HG03095 (cell line): ENCODE measurements around the gene CPE.
"Not testable (repeated sequence)": the region's sequence is repeated elsewhere in the genome, so short reads cannot be mapped to it uniquely, and the experiment has no call there.

ENCODE experiments used
- ATAC-seq: cut with Tn5 transposase; IDR thresholded peaks from one replicate; pipeline ENCODE4 v1.9.1; 2021; ENCODE audit warnings: moderate library complexity; ENCODE audit not compliant: unreplicated experiment

Gene CPE

GRCh38 chr4:165378745-165379677 is at the start of gene CPE:
CPE (plus strand) TSS chr4:165379008; CDS start chr4:165379222, 214 bp downstream.
- peak; percentile 86 for ATAC-seq

- no peak for ATAC-seq
Observed at GRCh38 chr4:165330071-165330470, 48.7 kb upstream of the CPE start.

DNA sequence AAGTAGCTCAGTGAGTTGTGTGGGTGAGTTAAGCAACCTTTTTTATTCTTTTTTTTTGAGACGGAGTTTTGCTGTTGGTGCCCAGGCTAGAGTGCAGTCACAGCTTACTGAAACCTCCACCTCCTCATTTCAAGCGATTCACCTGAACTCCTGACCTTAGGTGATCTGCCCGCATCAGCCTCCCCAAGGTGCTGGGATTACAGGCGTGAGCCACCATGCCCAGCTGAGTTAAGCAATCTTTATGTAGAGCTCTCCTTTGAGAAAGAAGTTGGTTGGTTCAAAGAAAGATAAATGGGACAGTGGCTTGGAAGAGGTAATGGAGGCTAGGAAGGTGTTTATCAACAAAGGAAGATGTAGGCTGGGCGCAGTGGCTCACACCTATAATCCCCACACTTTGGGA is 48.1 kb upstream of the CPE start:
- ATAC-seq = no peak

- ATAC-seq = no peak
Observed at GRCh38 chr4:165331359-165331758, 47.4 kb upstream of the CPE start.

- no peak for ATAC-seq
Observed at GRCh38 chr4:165331823-165332222, 47.0 kb upstream of the CPE start.

DNA sequence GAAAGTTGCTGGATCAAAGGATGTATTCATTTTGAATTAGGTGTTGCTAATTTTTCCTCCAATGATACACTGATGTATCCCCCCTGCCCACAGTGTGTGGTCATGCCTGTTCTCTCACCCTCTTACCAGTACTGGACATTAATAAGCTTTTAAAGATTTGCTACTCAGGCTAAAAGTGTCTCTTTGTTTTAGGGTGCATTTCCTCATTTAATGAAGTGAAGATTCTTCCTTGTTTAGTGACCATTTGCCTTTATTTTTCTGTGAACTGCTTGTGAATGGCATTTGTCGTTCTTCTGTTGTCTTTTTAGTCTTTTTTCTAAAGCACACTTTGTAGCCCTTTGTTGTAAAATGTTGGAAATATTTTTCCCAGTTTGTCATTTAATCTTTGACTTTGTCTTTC is 46.3 kb upstream of the CPE start:
- ATAC-seq = no peak

GRCh38 chr4:165335163-165335703 is 43.6 kb upstream of the CPE start:
- ATAC-seq = no peak

- no peak for ATAC-seq
Observed at GRCh38 chr4:165336743-165337142, 42.1 kb upstream of the CPE start.

DNA sequence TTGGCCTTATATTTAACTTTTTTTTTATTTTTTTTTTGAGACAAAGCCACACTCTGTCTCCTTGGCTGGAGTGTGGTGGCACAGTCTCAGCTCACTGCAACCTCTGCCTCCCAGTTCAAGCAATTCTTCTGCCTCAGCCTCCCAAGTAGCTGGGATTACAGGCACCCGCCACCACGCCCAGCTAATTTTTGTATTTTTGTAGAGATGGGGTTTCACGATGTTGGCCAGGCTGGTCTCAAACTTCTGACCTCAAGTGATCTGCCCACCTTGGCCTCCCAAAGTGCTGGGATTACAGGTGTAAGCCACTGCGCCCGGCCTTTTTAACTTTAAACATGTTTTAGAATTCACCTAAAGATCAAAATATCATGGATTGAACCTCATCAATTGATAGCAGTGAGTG is 36.5 kb upstream of the CPE start:
- ATAC-seq = not testable (repeated sequence)

DNA sequence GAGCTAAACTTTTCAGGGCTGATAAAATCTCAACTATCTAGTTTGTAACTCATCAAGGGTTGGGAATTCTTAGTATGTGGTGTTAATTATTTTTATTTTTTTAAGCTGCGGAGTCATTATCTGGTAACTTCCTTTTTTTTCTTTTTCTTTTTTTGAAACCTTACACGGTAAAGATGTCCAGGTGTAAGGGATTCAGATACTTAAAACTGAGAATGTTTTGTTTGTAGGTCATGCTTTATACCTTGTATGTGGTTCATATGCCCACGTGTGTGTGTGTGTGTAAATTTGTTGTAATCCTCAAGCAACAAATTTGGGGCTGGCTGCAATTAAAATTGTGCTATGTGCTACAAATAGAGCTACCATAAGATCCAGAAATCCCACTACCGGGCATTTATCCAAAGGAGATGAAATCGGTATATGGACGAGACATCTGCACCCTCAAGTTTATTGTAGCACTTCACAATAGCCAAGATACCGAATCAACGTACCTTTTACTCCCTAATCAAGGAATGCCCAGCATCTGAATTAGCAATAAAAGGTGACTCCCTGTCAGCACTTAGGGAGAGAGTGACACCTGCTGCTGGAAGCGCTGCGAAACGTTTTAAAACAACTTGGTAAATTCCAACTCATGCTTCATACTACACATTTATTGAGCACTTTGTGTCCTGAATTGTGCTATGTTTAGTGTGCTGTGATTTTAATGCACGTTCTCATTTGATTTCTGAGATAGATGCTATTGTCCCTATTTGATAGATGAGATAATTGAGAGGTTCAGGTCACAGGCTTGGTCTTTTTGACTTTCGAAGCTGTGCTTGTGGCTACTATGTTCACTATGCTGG is 35.2 kb upstream of the CPE start:
- ATAC-seq = no peak

GRCh38 chr4:165345666-165346417 is 33.0 kb upstream of the CPE start:
- ATAC-seq = no peak

- no peak for ATAC-seq
Observed at GRCh38 chr4:165347647-165348569, 30.9 kb upstream of the CPE start.

DNA sequence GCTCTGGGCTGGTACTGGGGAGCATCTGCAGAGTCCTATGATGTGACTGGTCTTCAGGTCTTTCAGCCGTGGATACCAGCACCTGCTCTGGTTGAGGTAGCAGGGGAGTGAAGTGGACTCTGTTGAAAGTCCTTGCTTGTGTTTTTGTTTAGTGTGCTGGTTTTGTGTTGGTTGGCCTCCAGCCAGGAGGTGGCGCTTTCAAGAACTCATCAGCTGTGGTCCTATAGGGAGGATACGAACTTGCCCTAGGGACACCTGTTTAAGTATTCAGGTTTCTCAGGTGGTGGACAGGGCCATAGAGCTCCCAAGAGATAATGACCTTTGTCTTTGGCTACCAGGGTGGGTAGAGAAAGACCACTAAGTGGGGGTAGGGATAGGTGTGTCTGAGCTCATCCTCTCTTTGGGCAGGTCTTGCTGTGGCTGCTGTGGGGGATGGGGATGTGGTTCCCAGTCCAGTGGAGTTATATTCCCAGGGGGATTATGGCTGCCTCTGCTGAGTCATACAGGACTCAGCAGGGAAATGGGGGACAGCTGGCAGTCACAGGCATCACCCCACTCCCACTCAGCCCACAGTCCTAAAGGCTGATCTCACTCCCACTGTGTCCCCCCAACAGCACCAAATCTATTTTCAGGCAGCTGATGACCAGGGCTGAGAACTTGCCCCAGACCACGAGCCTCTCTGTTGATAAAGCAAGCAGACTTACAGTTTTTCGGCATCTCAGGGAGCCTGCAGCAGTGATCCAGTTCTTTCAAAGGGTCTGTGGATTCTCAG is 27.3 kb upstream of the CPE start:
- ATAC-seq = no peak

DNA sequence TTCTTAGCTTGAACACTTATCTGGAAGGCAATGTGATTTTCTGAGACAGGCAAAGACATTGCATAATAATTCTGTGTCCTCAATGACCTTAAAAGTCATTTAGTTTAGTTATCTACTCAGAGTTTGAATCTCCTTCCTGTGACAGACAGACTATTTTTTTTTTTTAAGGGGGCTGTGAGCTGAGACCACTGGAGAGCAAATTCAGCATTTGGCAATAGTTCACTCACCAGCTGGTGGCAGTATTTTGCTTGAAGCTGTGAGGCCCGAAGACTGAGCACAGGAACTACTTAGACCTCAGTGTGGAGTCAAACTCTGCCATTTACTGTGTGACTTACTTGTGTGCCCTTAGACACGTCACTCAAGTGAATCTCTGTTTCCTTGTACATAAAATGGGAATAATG is 22.9 kb upstream of the CPE start:
- no peak for ATAC-seq

DNA sequence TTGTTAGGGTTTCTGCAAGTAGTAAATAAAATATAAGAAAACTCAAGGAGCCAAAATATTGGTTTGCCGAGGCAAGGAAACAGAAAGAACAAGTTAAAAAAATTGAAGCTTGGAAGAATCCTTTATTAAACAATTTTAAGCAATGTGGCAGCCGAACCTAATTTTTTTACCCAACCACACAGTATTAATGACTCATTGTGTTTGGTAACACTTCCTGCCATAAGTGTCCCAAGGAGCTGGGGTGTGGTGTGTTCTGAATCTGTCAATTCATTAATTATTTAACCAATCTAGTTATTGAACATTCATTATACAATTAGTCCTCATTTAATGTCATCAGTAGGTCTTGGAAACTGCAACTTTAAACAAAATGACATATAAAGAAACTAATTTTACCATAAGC is 19.3 kb upstream of the CPE start:
- no peak for ATAC-seq

DNA sequence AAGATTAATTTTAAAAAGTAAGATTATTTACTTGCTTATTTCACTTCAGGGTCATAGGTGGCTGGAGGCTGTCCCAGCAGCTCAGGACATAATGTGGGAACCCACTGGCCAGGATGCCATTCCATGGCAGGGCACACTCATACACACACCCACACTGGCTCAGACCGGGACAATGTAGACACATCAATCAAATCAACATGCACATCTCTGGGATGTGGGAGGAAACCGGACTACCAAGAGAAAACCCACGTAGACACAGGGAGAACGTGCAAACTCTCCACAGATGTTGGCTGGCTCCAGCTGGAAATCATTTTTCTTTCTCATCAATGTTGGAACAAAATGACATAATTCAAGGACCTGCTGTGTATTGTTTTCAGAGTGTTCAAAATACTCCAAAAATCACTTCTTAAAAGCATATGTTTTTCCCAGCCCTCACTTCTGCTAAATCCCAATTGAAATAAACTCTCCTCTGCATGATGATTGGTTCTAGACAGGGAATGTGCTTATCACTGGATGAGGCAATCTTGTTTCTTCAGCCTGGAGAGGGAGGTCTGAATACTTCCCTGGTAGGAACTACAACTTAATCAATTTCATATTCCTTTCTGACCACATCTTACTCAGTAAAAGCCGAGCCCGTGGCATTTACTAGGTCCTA is 18.6 kb upstream of the CPE start:
- no peak for ATAC-seq

- no peak for ATAC-seq
Observed at GRCh38 chr4:165360985-165361670, 17.7 kb upstream of the CPE start.

DNA sequence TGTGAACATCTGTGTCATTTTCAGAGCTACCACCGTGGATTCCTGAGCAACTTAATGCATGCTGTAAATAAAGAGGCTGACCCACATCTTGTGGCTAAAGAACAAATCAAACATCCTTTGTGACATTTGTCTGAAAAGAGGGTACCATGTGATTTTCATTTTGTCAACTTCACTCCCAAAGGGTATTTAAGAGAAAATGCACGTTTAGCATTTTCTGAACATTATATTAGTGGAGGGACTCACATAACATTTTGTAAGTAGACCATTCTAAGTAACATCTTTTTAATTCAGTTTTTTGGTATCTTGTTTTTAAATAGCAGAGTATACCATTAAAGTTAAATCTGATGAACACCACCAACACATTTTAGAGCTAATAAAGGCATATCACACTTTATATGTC is 17.0 kb upstream of the CPE start:
- no peak for ATAC-seq
